CD4-positive, alpha-beta T cell treated with Interleukin-15 for 1 hour (primary cell): ENCODE data around the gene KAZN.

Source experiments
- DNase-seq: peaks from one replicate; pipeline ENCODE4 v3.0.0-alpha.2; 2020

Gene KAZN

DNA sequence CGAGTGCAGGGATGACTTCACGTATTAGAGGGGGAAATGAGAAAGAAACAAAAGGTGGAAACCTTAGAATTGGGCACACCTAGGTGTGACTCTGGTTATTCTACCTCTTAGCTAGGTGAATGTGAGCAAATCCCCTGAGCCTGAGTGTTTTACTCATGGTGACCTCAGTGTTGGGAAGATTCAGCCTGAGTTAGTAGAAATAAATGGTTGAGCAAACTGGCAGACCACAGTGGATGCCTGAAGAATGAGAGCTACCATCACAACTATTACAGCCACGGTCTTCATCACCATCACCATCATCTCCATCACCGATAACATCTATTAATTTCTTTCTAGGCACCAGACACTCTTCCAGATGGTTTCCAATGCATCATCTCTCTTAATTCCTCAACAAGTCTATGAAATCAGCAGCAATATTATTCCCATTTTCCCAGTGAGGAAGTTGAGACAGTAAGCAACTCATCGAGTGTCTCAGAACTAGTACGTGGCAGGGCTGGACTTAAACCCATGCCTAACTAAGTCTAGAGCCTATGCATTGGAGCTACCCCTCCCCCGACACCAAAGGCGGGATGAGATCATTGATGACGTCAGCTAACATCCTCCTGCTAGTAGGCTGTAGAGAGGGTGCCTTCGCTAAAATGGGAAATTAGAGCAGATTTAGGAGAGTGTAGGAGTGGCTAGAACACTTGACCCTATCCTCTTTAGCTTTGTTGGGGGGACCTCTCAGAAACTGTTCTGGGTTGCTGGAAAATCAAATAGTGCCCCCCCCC, 7.9 kb upstream of the KAZN start:
- DNase-seq = no peak

- no peak for DNase-seq
Observed at GRCh38 chr1:14591600-14591999, 6.9 kb upstream of the KAZN start.

DNA sequence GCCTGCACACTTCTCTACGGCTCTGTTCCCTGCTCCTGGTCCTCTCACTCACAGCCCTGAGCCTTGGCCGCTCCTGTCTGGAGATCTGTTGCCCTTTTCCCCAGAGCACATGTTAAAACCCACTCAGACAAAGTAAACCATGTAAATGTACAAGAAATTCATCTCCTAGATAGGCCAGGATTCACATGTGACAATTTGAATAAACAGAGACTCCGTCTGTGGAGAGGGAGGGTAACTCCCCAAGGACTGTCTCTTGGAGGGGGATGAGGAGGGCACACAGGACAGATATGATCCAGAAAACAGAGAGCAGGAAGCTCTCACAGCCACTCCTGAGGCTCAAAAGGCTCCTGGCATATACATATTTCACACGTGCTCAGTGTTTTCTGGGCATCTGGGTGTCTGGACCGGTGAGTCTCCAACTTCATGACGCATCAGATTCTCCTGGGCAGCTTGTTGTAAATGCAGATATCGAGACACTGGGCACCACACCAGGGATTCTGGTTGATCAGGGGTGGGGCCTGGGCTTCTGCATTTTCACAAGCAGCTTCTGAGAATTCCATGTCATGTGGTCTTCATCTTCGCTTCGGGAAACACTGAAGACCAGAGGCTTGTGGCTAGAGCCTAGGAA, 6.4 kb upstream of the KAZN start:
- no peak for DNase-seq

DNA sequence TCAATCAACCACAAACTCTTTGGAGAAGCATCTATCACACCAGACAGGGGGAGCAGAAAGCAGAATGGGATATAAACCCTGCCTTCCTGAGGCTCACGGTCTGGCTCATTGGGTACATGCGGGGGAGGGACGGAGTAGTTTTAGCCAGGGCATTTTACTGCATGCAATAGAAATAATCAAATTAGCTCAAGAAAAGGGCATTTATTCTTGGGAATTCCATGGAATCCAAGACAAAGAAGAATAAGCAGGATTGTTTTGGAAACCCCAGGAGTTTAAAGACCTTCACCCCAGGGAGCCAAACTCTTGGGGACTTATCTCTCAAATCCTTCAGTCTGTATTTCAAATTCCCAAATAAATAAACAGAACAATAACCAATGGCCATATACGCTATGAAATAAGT, 5.2 kb upstream of the KAZN start:
- no peak for DNase-seq

DNA sequence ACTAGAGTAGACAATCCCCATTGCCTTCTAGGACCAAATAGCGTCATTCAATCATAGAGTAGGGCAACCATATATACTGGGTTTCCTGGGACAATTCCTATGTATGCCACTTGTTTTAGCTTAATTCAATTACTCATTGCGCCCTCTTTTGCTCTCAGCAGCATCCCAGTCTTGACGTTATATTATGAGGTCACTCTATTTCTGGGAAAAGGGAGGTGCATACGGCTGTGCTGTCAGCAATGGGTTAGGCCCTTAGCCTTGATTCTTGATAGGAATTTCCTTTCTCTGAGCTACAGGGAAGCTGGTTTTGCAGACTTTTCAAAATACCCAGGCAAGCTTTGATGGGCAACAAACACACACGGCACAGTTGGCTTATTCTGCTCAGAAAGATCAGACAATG, 4.4 kb upstream of the KAZN start:
- no peak for DNase-seq

- DNase-seq = no peak
Observed at GRCh38 chr1:14596591-14596990, 1.9 kb upstream of the KAZN start.

DNA sequence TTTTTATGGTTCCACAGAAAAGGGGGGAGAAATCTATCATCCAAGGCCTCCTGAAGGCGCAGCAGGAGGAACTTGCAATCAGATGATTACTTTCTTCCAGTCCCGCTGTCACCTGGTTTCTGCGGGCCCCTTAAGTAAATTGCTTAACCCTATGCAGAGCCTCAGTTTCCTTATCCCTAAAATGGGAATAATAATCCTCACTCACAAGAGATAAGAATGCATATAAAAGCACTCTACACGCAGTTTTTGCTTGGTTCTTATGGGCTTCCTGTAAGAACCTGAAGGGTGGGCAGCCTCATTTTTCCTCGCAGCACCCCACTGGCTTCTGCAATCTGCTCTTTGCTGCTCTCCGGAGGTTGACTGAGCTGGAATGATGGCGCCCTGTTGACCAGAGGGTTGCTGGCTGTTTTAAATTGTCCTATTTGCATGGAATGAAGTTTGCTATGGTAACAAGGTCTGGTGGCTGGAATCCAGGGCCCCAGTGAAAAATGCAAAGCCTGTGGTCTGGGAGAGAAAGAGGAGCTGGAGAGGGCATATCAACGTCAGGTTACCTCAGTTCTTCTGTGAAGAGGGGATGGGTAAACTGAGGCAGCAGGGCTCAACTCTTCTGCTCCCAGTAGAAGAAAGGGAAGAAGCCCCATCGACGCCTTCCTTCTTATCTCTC, 1.0 kb upstream of the KAZN start:
- DNase-seq = no peak

GRCh38 chr1:14598007-14598497, 433 bp upstream of the KAZN start:
- no peak for DNase-seq

DNA sequence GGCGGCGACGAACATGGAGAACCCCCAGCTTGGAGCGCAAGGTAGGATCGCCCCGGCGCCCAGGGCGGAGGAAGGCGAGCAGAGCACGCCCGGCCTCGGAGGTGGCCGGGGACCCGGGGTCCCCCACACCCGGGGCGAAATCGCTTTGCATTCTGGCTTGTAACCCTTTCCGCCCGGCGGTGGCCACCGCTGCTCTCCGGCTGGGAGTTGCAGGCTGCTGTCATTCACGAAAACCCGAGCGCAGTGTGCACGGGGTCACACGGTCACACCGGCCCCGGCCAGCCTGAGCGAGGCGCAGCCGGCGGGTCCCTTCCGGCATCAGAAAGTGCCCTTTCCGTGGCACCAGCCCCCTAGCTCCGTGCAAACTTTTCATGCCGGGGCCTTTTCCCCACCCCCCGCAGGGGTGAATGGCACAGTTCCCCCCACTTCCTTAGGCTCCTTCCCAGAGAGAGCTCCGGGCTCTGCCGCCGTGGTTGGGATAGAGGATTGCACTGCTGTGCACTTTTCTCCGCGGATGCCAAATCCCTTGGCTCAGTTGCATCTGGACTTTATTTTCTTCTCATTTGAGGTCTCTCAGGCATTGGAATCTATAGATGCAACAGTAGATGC, 802 bp downstream of the KAZN start:
- DNase-seq = no peak

DNA sequence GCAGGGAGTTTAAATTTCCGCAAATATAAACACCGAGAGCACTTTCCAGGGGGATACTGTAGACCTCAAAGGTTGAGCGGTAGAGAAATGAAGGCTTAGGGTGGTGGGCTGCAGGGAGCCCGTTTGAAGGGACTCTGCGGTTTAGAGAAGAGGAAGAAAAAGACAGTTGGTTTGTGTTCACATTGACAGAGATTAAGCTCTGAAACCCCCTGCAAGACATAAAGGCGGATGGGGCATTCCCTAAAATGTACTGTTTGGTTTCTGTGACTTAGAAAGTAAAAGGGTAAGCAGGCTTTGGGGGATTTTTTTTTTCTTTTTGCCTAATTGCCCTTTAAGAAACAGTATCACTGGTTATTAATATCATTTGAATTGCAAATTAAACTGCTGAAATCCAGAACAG, 1.3 kb downstream of the KAZN start:
- DNase-seq = no peak

DNA sequence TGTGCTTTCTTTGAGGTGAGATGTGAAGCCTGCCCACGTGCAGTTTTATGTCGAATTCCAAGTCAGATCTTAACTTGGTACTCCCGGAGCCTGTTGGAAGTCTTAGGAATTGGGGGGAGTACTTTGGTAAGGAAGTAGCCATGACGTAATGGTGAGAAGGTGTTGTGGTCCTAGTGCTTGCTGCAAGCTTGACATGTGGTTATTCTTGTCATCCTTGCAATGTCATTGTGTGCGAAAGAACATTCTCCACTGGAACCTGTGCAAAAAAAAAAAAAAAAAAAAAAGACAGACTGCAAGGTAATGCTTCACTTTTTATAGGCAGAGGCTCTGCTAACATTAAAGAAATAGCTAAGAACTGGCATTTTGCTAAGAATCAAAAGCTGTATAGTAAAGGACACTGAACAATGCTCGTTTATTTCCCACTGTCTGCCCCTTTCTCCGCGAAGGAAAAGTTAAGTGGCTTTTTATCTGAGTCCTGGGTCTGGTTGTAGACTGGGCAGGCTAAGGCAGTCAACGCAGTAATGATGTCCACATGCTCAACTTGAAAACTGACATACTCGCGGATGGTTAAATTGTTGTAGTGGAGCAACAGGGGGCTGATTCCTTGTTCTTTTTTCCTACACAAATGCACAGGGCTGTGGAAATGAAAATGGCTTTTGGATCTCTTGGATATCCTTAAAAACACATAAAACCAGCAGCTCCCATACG, 2.1 kb downstream of the KAZN start:
- DNase-seq = no peak

GRCh38 chr1:14602136-14602535, 3.7 kb downstream of the KAZN start:
- DNase-seq = no peak

GRCh38 chr1:14603645-14604044, 5.2 kb downstream of the KAZN start:
- DNase-seq = no peak

DNA sequence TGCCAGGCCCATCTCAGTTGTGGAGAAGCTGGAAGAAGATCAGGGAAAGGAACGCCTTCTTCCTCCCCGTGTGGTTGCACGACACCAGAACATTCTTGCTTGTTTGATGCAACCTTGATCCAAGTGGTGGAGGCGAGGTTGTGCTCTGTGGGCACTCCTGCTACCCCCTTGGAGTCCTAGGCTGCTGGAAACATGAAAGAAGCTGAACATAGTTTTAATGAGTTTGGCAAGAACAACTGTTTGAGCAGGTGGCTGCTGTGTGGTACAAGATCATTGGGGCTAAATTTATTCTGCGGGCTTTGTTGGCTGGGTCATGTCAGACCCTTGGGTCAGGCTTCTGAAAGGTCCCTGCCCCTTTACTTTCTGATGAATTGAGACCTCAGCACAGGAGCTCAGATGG, 5.9 kb downstream of the KAZN start:
- no peak for DNase-seq

- DNase-seq = no peak
Observed at GRCh38 chr1:14605945-14606344, 7.5 kb downstream of the KAZN start.

DNA sequence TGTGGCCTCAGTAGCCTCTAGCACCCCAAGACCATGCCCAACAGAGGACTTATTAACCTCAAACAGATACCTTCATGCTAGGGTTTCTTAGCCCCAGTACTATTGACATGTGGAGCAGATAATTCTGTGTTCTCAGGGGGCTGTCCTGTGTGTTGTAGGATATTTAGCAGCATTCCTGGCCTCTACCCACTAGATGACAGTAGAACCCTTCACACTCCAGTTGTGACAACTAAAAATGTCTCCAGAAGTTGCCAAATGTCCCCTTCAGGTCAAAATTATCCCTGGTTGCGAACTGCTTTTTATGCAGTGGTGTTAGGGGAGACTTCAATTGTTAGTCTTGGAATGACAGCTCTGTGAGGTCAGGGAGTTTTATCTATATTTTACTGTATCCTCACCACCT, 8.1 kb downstream of the KAZN start:
- no peak for DNase-seq

GRCh38 chr1:14607295-14607694, 8.8 kb downstream of the KAZN start:
- DNase-seq = no peak

DNA sequence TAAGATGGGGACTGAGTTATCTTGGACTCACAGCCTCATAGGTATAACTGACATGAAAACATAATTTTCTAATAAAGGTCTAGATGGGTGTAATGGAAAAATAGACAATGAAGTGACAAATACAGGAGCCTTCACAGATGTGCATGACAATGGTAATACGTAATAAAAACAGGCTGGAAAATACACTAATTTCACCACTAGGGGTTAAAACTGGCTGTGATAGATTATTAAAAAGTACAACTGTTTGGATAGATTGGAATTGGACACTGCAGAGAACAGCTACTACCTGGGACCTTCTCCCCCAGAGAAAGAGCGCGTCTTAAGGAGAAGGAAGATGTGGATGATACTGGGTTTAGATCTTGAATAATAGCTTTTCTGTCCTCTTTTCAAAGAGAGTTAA, 9.8 kb downstream of the KAZN start:
- DNase-seq = no peak

GRCh38 chr1:14610761-14611160, 12.3 kb downstream of the KAZN start:
- no peak for DNase-seq

- no peak for DNase-seq
Observed at GRCh38 chr1:14611792-14612191, 13.3 kb downstream of the KAZN start.

DNA sequence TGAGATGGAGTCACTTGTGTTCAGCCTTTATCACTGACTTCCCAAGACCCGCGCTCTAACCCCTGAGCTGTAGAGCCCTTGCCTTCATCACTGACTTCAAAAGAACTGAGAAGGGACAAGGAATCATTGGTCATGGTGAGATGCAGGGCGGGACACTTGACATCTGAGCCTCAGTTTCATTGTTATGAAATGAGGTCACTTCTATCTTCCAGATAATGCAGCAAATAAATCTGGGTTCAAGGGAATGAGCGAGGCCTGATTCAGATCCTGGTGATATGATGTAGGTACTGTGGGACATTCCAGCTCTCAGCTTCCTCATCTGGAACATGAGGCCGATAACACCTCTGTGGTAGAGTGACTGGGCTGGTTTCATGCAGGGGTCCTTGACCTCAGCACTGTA, 13.8 kb downstream of the KAZN start:
- DNase-seq = no peak

GRCh38 chr1:14613926-14614325, 15.4 kb downstream of the KAZN start:
- no peak for DNase-seq

GRCh38 chr1:14614341-14614740, 15.9 kb downstream of the KAZN start:
- no peak for DNase-seq
